GM18951 (cell line): ENCODE measurements around the gene HPCAL4.

Experiments
- POLR2A ChIP-seq: IDR thresholded peaks from 4 replicates; pipeline ENCODE4 v1.6.1; 2011; ENCODE audit warnings: mild to moderate bottlenecking; ENCODE audit not compliant: insufficient read length, insufficient read depth; ENCODE audit errors: extremely low read depth
- in situ Hi-C: fragments of 300-500 bp; cut with MboI; formaldehyde crosslinking; loops from one replicate; pipeline ENCODE4 v1.12.0; 2022; ENCODE audit warnings: low sequenced_read_pairs, mixed read lengths, inconsistent platforms; ENCODE audit not compliant: unreplicated experiment

The HPCAL4 gene

GRCh38 chr1:39720094-39720999 lies 29.1 kb upstream of the HPCAL4 start:
- in situ Hi-C loops, result no loop called here
- TF ChIP-seq POLR2A, result no peak

DNA sequence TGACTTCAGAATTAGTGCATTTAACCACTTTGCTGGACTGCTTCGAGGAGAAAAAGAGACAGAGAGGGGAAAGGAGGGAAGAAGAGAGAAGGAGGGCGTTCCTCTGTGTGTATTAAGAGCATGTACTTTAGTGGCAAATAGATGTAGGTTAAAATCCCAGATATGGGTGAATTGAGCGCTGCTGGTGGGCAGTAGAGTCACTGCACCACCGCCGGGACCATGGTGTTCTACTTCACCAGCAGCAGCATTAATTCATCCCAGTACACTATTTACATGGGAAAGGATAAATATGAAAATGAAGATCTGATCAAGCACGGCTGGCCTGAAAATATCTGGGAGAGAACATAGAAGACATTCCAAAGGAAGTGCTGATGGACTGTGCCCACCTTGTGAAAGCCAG lies 26.6 kb upstream of the HPCAL4 start:
- TF ChIP-seq POLR2A, result no peak

GRCh38 chr1:39713557-39713956 lies 22.3 kb upstream of the HPCAL4 start:
- in situ Hi-C loops, result no loop called here
- TF ChIP-seq POLR2A, result no peak

More for the DNA sequence above, 26.6 kb upstream of the HPCAL4 start:
- in situ Hi-C loops, result no loop called here

DNA sequence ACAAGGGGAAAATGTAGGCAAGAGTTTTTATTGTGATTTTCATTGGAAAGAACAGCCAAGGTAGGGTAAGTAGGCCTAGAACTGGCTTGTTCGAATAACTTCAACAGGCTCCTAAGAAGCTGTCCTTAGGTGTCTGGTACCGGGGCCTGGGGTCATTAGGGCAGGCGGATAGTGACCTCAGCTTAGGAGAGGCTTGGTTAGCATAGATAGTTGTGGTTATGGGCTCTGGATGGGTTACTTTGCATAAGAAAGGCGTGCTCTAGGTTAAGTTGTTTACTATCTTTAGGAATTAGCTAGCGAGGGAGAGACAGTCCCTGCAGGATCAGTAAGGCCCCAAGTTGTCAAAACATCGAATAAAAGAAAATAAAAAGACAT lies 20.7 kb upstream of the HPCAL4 start:
- no peak for TF ChIP-seq POLR2A
- in situ Hi-C loops, result no loop called here

- in situ Hi-C loops, result no loop called here
Measured at GRCh38 chr1:39711104-39711965, 20.1 kb upstream of the HPCAL4 start.

DNA sequence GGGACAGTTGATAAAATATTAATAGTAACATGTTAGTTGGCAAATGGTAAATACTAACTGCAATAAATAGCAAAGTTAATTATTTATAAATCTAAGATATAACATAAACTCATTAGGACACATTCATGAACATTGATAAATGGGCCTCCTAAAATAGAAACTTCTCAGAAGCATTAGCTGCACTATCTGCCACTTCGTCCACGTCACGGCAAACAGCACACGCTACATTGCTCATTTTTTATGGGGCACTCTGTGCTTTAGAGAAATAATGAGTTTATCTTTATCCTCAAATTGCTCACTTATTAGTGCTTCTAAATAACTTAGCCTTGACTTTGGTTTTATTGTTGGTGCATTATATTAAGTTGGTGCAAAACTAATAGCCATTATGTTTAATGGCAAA lies 16.3 kb upstream of the HPCAL4 start:
- TF ChIP-seq POLR2A, result no peak
- in situ Hi-C loops, result no loop called here

More at GRCh38 chr1:39711104-39711965, 20.1 kb upstream of the HPCAL4 start:
- no peak for TF ChIP-seq POLR2A

DNA sequence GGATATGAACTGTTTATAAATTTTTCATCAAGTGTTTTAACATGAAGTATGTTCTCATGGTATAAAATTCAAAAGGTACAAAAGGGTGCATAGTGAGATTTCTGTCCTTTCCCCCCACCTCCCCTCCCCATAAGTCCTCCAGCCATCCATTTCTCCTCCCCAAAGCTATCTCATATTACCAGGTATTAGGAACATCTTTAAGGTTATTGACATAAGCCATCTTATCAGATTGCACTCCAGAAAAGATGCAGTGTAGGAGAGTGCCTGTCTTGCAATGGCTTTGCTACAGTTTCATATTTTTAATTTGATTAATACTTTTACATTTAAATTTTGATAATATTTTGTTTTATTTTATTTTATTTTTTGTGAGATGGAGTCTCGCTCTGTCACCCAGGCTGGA lies 13.5 kb upstream of the HPCAL4 start:
- in situ Hi-C loops, result no loop called here
- TF ChIP-seq POLR2A, result no peak

DNA sequence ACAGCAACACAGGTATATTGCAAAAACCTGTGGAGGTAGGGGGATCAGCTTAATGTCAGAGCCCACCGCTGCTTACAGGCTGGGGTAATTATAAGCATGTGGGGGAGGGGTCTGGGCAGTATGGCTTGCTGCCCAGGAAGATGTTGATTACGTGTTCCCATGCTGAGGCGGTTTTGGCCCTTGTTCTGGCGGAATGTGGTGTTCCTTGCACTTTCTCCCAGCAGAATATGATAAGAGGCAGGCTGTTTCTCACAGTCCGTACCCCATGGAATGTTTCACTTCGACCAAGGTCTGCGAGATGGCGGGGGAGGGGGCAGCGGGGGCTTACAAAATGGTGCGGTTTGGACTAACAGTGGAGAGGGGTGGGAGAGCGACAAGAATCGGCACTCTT lies 9.8 kb upstream of the HPCAL4 start:
- in situ Hi-C loops, result no loop called here

DNA sequence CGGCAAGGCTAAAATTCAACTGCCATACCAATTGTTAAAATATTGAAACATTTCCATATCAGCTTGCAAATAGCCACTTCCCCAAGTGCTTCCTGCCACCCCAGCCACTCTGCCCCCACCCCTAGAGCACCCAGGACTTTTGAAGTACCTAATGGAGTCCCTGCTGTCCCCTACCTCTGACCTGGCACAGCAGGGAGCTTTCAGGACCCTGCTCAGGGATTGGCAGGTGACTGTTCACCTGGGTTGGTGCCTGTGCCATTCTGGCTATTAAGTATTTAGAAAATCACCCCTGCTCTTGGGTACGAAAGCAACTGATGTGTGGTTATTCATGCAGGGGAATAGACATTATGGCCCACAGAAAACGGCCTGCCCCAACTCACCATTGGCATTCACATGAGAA lies 9.1 kb upstream of the HPCAL4 start:
- TF ChIP-seq POLR2A, result no peak
- in situ Hi-C loops, result no loop called here

More for the DNA sequence above, 9.8 kb upstream of the HPCAL4 start:
- no peak for TF ChIP-seq POLR2A

DNA sequence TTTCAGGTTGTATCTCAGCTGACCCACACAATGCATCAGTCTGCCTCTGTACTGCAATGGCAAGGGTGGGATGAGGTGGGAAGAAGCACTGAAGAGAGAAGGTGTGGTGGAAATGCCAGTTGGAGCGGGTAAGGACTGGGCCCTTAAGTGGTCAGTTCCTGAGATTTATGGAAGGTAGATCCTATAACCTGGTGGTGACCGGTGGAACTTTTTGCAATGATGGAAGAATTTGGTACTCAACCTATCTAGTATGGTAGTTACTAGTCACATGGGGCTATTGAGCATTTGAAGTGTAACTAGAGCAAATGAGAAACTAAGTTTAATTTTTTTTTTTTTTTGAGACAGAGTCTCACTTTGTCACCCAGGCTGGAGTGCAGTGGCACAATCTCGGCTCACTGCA lies 8.2 kb upstream of the HPCAL4 start:
- in situ Hi-C loops, result no loop called here
- TF ChIP-seq POLR2A, result no peak

- TF ChIP-seq POLR2A, result no peak
- in situ Hi-C loops, result no loop called here
Measured at GRCh38 chr1:39698568-39698967, 7.3 kb upstream of the HPCAL4 start.

- no peak for TF ChIP-seq POLR2A
- in situ Hi-C loops, result no loop called here
Measured at GRCh38 chr1:39696448-39696847, 5.2 kb upstream of the HPCAL4 start.

DNA sequence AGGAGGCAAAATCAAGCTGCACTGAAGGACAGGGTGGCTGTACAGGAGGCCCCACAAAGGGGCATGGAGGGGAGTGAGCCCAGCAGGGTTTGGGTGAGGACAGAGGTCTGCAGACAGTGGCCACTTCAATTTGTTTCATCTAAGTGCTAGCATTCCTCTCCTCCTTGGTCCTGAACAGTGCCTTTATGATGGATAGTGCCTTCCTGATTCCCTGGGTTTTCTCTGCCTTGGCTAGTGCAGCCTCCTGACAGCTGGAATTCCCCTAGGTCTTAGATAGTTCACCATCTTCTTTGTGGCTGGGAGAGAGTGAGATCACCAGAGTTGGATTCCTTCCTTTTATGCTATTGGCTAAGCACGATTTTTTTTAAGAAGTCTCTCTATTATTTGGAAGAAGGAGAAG lies 3.8 kb upstream of the HPCAL4 start:
- TF ChIP-seq POLR2A, result no peak
- in situ Hi-C loops, result no loop called here
